OCI-LY3 (cell line): ENCODE measurements around the gene EPHA6.

Experiments
- H2AFZ ChIP-seq: fragments of 200-600, 300-600 bp; shearing (Covaris generic); 2 replicates; pipeline ENCODE4 v1.6.0; 2014; ENCODE audit warnings: antibody characterized with exemption, low read depth, low read length
- H3K27ac ChIP-seq: fragments of 200-600, 300-600 bp; sonication (generic); 2 replicates; pipeline ENCODE4 v1.5.1; 2014; ENCODE audit warnings: mild to moderate bottlenecking, low read length, moderate library complexity, mixed read lengths
- H3K27me3 ChIP-seq: fragments of 200-600, 300-600 bp; sonication (generic); 2 replicates; pipeline ENCODE4 v1.6.1; 2014; ENCODE audit warnings: low read depth, low read length, mixed read lengths
- H3K36me3 ChIP-seq: fragments of 200-600, 300-600 bp; sonication (generic); replicated peaks from 2 replicates; pipeline ENCODE3; 2014; ENCODE audit warnings: low read depth, low read length, mixed read lengths
- H3K4me1 ChIP-seq: fragments of 300-600, 200-600 bp; sonication (generic); 2 replicates; pipeline ENCODE4 v1.6.1; 2014; ENCODE audit warnings: low read length, mixed read lengths
- H3K4me2 ChIP-seq: fragments of 200-600, 300-600 bp; sonication (generic); 2 replicates; pipeline ENCODE4 v1.6.1; 2014; ENCODE audit warnings: low read length, mixed read lengths
- H3K4me3 ChIP-seq: fragments of 300-600, 200-600 bp; sonication (generic); 2 replicates; pipeline ENCODE4 v1.5.1; 2014; ENCODE audit warnings: antibody characterized with exemption, mild to moderate bottlenecking, low read length, moderate library complexity
- H3K79me2 ChIP-seq: fragments of 300-600, 200-600 bp; shearing (Covaris generic); 2 replicates; pipeline ENCODE4 v1.6.1; 2014; ENCODE audit warnings: mild to moderate bottlenecking, low read length, mixed read lengths
- H3K9ac ChIP-seq: fragments of 300-600, 200-600 bp; shearing (Covaris generic); 2 replicates; pipeline ENCODE4 v1.6.0; 2014; ENCODE audit warnings: mild to moderate bottlenecking, low read length, moderate library complexity
- H3K9me3 ChIP-seq: fragments of 200-600, 300-600 bp; shearing (Covaris generic); 2 replicates; pipeline ENCODE4 v1.6.1; 2014; ENCODE audit warnings: low read length, mixed read lengths; ENCODE audit not compliant: insufficient read depth
- H4K20me1 ChIP-seq: fragments of 200-600, 300-600 bp; sonication (generic); 2 replicates; pipeline ENCODE4 v1.6.1; 2016; ENCODE audit warnings: low read length, mixed read lengths; ENCODE audit not compliant: insufficient read depth
- CTCF ChIP-seq: fragments of 200-600, 300-600 bp; sonication (generic); IDR thresholded peaks from 2 replicates; pipeline ENCODE4 v1.5.1; 2014; ENCODE audit warnings: antibody characterized with exemption, low read length, low read depth
- EZH2phosphoT487 ChIP-seq: fragments of 200-600 bp; shearing (Covaris generic); IDR thresholded peaks from 2 replicates; pipeline ENCODE4 v1.6.1; 2018; ENCODE audit warnings: antibody characterized with exemption, mixed run types, low read depth

The EPHA6 gene

GRCh38 chr3:97481416-97481815 lies 667.0 kb downstream of the EPHA6 start:
- no peaks in the 10 kb centered on the region for H3K27me3 ChIP-seq
- H3K79me2 ChIP-seq: no peaks in the 10 kb centered on the region
- H3K36me3 ChIP-seq: no peaks in the 10 kb centered on the region
- H3K9me3 ChIP-seq: no peaks in the 10 kb centered on the region
- H4K20me1 ChIP-seq: no peaks in the 10 kb centered on the region
- no peak overlapping the region for H3K9ac ChIP-seq
- H3K27ac ChIP-seq: no peak overlapping the region
- no peak overlapping the region for H2AFZ ChIP-seq
- no peak overlapping the region for H3K4me2 ChIP-seq
- no peak overlapping the region for H3K4me3 ChIP-seq
- H3K4me1 ChIP-seq: no peaks in the 10 kb centered on the region
- TF ChIP-seq CTCF (no peak), EZH2phosphoT487 (no peak)

- no peak overlapping the region for H3K27ac ChIP-seq
- H3K79me2 ChIP-seq: no peaks in the 10 kb centered on the region
- H3K4me1 ChIP-seq: no peaks in the 10 kb centered on the region
- H3K9ac ChIP-seq: no peak overlapping the region
- TF ChIP-seq EZH2phosphoT487 (no peak), CTCF (no peak)
- no peaks in the 10 kb centered on the region for H3K9me3 ChIP-seq
- H3K27me3 ChIP-seq: no peaks in the 10 kb centered on the region
- H3K36me3 ChIP-seq: no peaks in the 10 kb centered on the region
- H4K20me1 ChIP-seq: no peaks in the 10 kb centered on the region
- no peak overlapping the region for H3K4me3 ChIP-seq
- no peak overlapping the region for H2AFZ ChIP-seq
- no peak overlapping the region for H3K4me2 ChIP-seq
Measured at GRCh38 chr3:97485206-97485605, 670.8 kb downstream of the EPHA6 start.

- no peak overlapping the region for H3K27ac ChIP-seq
- H3K27me3 ChIP-seq: no peaks in the 10 kb centered on the region
- no peak overlapping the region for H3K9ac ChIP-seq
- no peaks in the 10 kb centered on the region for H3K9me3 ChIP-seq
- H3K36me3 ChIP-seq: no peaks in the 10 kb centered on the region
- TF ChIP-seq CTCF: no peak
- no peak for TF ChIP-seq EZH2phosphoT487
- H3K4me3 ChIP-seq: no peak overlapping the region
- no peaks in the 10 kb centered on the region for H3K4me1 ChIP-seq
- no peak overlapping the region for H3K4me2 ChIP-seq
- no peaks in the 10 kb centered on the region for H4K20me1 ChIP-seq
- no peak overlapping the region for H2AFZ ChIP-seq
- H3K79me2 ChIP-seq: no peaks in the 10 kb centered on the region
Measured at GRCh38 chr3:97487587-97487986, 673.2 kb downstream of the EPHA6 start.

GRCh38 chr3:97488741-97489140 lies 674.3 kb downstream of the EPHA6 start:
- no peak overlapping the region for H2AFZ ChIP-seq
- no peak overlapping the region for H3K9ac ChIP-seq
- no peaks in the 10 kb centered on the region for H3K79me2 ChIP-seq
- H4K20me1 ChIP-seq: no peaks in the 10 kb centered on the region
- H3K27ac ChIP-seq: no peak overlapping the region
- no peaks in the 10 kb centered on the region for H3K36me3 ChIP-seq
- H3K9me3 ChIP-seq: no peaks in the 10 kb centered on the region
- H3K4me3 ChIP-seq: no peak overlapping the region
- no peaks in the 10 kb centered on the region for H3K27me3 ChIP-seq
- no peak overlapping the region for H3K4me2 ChIP-seq
- TF ChIP-seq EZH2phosphoT487 (no peak), CTCF (no peak)
- no peaks in the 10 kb centered on the region for H3K4me1 ChIP-seq
